ENCODE results near the gene TNIK. TPM values are rescaled to one million over a fixed set of nuclear protein-coding genes. Genes with fewer than 3 reads are reported as not detected.

The TNIK gene
- total and polyA plus RNA-seq, 2 experiments from 2014 or later = 14.6 to 34.3 TPM

DNA sequence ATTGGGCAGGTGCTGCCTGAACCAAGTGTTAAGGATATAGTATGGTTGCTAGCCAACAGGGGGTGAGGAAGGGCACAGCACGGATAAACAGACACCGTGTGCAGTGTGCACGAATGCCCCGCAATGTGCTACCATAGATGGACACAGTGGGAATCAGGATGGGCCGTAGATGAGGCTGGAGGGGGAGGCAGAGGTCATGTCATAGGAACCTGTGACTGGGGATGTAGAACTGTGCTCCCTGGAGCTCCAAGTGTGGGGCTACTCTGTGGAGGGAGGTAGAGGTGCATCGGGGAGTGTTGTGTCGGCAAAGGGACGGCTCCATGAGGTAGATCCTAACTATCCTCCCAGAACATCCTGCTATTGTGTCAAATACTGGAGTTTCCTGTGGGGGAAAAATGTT is 102.5 kb downstream of the TNIK start (continued):
- TF ChIP-seq, protein P1, sequence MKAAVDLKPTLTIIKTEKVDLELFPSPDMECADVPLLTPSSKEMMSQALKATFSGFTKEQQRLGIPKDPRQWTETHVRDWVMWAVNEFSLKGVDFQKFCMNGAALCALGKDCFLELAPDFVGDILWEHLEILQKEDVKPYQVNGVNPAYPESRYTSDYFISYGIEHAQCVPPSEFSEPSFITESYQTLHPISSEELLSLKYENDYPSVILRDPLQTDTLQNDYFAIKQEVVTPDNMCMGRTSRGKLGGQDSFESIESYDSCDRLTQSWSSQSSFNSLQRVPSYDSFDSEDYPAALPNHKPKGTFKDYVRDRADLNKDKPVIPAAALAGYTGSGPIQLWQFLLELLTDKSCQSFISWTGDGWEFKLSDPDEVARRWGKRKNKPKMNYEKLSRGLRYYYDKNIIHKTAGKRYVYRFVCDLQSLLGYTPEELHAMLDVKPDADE (IDR thresholded peaks at IDR 0.05) = no peak
- no peak for TF ChIP-seq ZNF114 (CRISPR knock-in tag; IDR thresholded peaks at IDR 0.05)
- no peak for TF ChIP-seq NANOG (IDR thresholded peaks at IDR 0.05; ENCODE audit: borderline replicate concordance)
- TF ChIP-seq POLR2AphosphoS5 (IDR thresholded peaks at IDR 0.05; ENCODE audit: low read depth) = no peak

DNA sequence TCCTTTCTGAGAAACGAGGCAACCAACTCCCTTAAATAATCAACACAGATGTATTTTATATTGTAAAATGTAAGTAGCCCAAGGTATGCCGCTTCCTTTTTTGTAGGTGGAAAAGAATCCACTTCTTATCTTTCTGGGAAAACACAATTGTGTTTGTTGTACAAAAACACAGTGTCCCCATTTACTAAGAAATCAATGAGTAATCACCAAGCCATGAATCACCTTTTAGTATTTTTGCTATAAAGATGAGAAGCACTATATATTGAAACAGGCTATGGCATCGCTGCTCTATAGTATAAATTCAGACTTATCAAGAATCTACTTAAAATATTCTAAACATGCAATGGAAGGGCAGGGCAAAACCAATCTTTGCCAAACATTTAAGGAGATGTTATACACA is 104.0 kb downstream of the TNIK start:
- no peaks in the 10 kb centered on the region for H3K9me2 ChIP-seq (ENCODE audit: insufficient read depth)
- H4K20me1 ChIP-seq (replicated peaks; ENCODE audit: insufficient read depth) = 0 out of 2 replicates have a peak, but pooled peaks cover 4% of the 10 kb centered on the region
- H3K4me3 ChIP-seq = no peak overlapping the region
- peaks cover 15% of the 10 kb centered on the region for H3K4me1 ChIP-seq (ENCODE audit: insufficient read depth)
- H2AFZ ChIP-seq = no peak overlapping the region
- ATAC-seq (no peak), DNase-seq (ENCODE audit: low spot score) (no peak)
- no peak overlapping the region for H3K4me2 ChIP-seq
- Mint-ChIP-seq H3K27me3 (ENCODE audit: insufficient read depth, low read depth, poor library complexity) (no peaks in the 10 kb centered on the region), H3K9me3 (no peaks in the 10 kb centered on the region), H3K27ac (no peak overlapping the region), H3K4me3 (no peak overlapping the region), H3K36me3 (ENCODE audit: low read depth) (no peaks in the 10 kb centered on the region), H3K4me1 (peaks cover 49% of the 10 kb centered on the region)
- no peaks in the 10 kb centered on the region for H3F3A ChIP-seq (replicated peaks; ENCODE audit: low read depth)
- H3K27ac ChIP-seq (ENCODE audit: low read depth) = no peak overlapping the region
- no peaks in the 10 kb centered on the region for H3K36me3 ChIP-seq (ENCODE audit: insufficient read depth)
- no peaks in the 10 kb centered on the region for H3K27me3 ChIP-seq (ENCODE audit: insufficient read depth)
- H3K79me2 ChIP-seq (replicated peaks; ENCODE audit: insufficient read depth) = peaks cover 50% of the 10 kb centered on the region
- no peak for TF ChIP-seq NANOG (IDR thresholded peaks at IDR 0.05; ENCODE audit: borderline replicate concordance)
- TF ChIP-seq, protein P2, sequence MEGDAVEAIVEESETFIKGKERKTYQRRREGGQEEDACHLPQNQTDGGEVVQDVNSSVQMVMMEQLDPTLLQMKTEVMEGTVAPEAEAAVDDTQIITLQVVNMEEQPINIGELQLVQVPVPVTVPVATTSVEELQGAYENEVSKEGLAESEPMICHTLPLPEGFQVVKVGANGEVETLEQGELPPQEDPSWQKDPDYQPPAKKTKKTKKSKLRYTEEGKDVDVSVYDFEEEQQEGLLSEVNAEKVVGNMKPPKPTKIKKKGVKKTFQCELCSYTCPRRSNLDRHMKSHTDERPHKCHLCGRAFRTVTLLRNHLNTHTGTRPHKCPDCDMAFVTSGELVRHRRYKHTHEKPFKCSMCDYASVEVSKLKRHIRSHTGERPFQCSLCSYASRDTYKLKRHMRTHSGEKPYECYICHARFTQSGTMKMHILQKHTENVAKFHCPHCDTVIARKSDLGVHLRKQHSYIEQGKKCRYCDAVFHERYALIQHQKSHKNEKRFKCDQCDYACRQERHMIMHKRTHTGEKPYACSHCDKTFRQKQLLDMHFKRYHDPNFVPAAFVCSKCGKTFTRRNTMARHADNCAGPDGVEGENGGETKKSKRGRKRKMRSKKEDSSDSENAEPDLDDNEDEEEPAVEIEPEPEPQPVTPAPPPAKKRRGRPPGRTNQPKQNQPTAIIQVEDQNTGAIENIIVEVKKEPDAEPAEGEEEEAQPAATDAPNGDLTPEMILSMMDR (conservative IDR thresholded peaks at IDR 0.05; ENCODE audit: low read depth in 2 of 2) = no peak
- TF ChIP-seq, protein P3, sequence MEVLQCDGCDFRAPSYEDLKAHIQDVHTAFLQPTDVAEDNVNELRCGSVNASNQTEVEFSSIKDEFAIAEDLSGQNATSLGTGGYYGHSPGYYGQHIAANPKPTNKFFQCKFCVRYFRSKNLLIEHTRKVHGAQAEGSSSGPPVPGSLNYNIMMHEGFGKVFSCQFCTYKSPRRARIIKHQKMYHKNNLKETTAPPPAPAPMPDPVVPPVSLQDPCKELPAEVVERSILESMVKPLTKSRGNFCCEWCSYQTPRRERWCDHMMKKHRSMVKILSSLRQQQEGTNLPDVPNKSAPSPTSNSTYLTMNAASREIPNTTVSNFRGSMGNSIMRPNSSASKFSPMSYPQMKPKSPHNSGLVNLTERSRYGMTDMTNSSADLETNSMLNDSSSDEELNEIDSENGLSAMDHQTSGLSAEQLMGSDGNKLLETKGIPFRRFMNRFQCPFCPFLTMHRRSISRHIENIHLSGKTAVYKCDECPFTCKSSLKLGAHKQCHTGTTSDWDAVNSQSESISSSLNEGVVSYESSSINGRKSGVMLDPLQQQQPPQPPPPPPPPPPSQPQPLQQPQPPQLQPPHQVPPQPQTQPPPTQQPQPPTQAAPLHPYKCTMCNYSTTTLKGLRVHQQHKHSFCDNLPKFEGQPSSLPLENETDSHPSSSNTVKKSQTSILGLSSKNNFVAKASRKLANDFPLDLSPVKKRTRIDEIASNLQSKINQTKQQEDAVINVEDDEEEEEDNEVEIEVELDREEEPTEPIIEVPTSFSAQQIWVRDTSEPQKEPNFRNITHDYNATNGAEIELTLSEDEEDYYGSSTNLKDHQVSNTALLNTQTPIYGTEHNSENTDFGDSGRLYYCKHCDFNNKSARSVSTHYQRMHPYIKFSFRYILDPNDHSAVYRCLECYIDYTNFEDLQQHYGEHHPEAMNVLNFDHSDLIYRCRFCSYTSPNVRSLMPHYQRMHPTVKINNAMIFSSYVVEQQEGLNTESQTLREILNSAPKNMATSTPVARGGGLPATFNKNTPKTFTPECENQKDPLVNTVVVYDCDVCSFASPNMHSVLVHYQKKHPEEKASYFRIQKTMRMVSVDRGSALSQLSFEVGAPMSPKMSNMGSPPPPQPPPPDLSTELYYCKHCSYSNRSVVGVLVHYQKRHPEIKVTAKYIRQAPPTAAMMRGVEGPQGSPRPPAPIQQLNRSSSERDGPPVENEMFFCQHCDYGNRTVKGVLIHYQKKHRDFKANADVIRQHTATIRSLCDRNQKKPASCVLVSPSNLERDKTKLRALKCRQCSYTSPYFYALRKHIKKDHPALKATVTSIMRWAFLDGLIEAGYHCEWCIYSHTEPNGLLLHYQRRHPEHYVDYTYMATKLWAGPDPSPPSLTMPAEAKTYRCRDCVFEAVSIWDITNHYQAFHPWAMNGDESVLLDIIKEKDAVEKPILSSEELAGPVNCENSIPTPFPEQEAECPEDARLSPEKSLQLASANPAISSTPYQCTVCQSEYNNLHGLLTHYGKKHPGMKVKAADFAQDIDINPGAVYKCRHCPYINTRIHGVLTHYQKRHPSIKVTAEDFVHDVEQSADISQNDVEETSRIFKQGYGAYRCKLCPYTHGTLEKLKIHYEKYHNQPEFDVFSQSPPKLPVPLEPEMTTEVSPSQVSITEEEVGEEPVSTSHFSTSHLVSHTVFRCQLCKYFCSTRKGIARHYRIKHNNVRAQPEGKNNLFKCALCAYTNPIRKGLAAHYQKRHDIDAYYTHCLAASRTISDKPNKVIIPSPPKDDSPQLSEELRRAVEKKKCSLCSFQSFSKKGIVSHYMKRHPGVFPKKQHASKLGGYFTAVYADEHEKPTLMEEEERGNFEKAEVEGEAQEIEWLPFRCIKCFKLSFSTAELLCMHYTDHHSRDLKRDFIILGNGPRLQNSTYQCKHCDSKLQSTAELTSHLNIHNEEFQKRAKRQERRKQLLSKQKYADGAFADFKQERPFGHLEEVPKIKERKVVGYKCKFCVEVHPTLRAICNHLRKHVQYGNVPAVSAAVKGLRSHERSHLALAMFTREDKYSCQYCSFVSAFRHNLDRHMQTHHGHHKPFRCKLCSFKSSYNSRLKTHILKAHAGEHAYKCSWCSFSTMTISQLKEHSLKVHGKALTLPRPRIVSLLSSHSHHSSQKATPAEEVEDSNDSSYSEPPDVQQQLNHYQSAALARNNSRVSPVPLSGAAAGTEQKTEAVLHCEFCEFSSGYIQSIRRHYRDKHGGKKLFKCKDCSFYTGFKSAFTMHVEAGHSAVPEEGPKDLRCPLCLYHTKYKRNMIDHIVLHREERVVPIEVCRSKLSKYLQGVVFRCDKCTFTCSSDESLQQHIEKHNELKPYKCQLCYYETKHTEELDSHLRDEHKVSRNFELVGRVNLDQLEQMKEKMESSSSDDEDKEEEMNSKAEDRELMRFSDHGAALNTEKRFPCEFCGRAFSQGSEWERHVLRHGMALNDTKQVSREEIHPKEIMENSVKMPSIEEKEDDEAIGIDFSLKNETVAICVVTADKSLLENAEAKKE (CRISPR knock-in tag; IDR thresholded peaks at IDR 0.05) = no peak
- no peak for TF ChIP-seq JUNB (IDR thresholded peaks at IDR 0.05; ENCODE audit: unreplicated experiment)
- TF ChIP-seq STAT1 (IDR thresholded peaks at IDR 0.05; ENCODE audit: unreplicated experiment) = no peak
- TF ChIP-seq CREB1 (CRISPR knock-in tag; IDR thresholded peaks at IDR 0.05; ENCODE audit: low read depth) = no peak
- TF ChIP-seq, protein P1 (IDR thresholded peaks at IDR 0.05) = no peak
- TF ChIP-seq EZH2phosphoT487 (IDR thresholded peaks at IDR 0.05; ENCODE audit: unreplicated experiment) = no peak
- no peak for TF ChIP-seq ZNF114 (CRISPR knock-in tag; IDR thresholded peaks at IDR 0.05)
- TF ChIP-seq EZH2 (IDR thresholded peaks at IDR 0.05; ENCODE audit: low read depth, unreplicated experiment) = no peak
- TF ChIP-seq POLR2AphosphoS5 (IDR thresholded peaks at IDR 0.05; ENCODE audit: low read depth) = no peak
